Measurements from ENCODE around the gene DNAJB11. TPM values are rescaled to one million over a fixed set of nuclear protein-coding genes. Genes with fewer than 3 reads are reported as not detected.

DNAJB11 gene
- total and polyA plus RNA-seq, 3 experiments from 2014 or later = 48.9 to 65.6 (median 62.7) TPM

GRCh38 chr3:186540221-186540834, 30.2 kb upstream of the DNAJB11 start:
- Mint-ChIP-seq H3K36me3 (peaks cover 0 to 18% (median 2%) of the 10 kb centered on the region in 3 donors), H3K9me3 (no peaks in the 10 kb centered on the region), H3K27ac (peak overlapping the region in 4 of 8 donors; percentile 0 to 78 (median 42))

GRCh38 chr3:186540835-186541226, 29.7 kb upstream of the DNAJB11 start:
- Mint-ChIP-seq H3K36me3 (peaks cover 0 to 20% (median 2%) of the 10 kb centered on the region in 3 donors), H3K27me3 (no peaks in the 10 kb centered on the region), H3K4me1 (peaks cover 8 to 19% (median 8%) of the 10 kb centered on the region in 3 donors), H3K4me3 (no peak overlapping the region), H3K9me3 (no peaks in the 10 kb centered on the region), H3K27ac (peak overlapping the region in 5 of 8 donors; percentile 7 to 78 (median 27))
- CTCF ChIA-PET = interaction anchor here (0.7 to 6.4 kb wide), 26 partner anchors 9 to 597 kb away, joined by 3 to 82 read pairs (median 6); partner anchors contain the start of gene DNAJB11
- H3K36me3 ChIP-seq (ENCODE audit: insufficient read depth, low read length) = no peaks in the 10 kb centered on the region
- H3K4me3 ChIP-seq (ENCODE audit: low read length) = no peak overlapping the region
- no peak overlapping the region for H3K27ac ChIP-seq (ENCODE audit: low read depth, low read length)
- H3K4me1 ChIP-seq (ENCODE audit: insufficient read depth, low read length) = no peaks in the 10 kb centered on the region
- no peak for DNase-seq
- no peaks in the 10 kb centered on the region for H3K9me3 ChIP-seq (ENCODE audit: low read length)
- H3K27me3 ChIP-seq (ENCODE audit: insufficient read depth, low read length, poor library complexity, severe bottlenecking) = no peaks in the 10 kb centered on the region
- POLR2A ChIA-PET = no interaction called here

More at GRCh38 chr3:186540221-186540834, 30.2 kb upstream of the DNAJB11 start:
- Mint-ChIP-seq H3K4me1 (peaks cover 8 to 19% (median 8%) of the 10 kb centered on the region in 3 donors), H3K27me3 (no peaks in the 10 kb centered on the region), H3K4me3 (peak overlapping the region in 1 of 7 donors; percentile 5)
- H3K4me3 ChIP-seq (ENCODE audit: low read length) = no peak overlapping the region
- no peak overlapping the region for H3K27ac ChIP-seq (ENCODE audit: low read depth, low read length)
- ChIA-PET POLR2A (interaction anchor here (0.5 kb wide), 1 partner anchor 564 kb away, joined by 4 read pairs; no protein-coding TSS in a partner anchor), CTCF (interaction anchor here (0.7 to 6.4 kb wide), 28 partner anchors 9 to 597 kb away, joined by 3 to 82 read pairs (median 6); partner anchors contain the start of gene DNAJB11)
- no peaks in the 10 kb centered on the region for H3K36me3 ChIP-seq (ENCODE audit: insufficient read depth, low read length)
- DNase-seq = peak; percentile 64 to 82 (median 74)
- no peaks in the 10 kb centered on the region for H3K9me3 ChIP-seq (ENCODE audit: low read length)
- no peaks in the 10 kb centered on the region for H3K4me1 ChIP-seq (ENCODE audit: insufficient read depth, low read length)
- H3K27me3 ChIP-seq (ENCODE audit: insufficient read depth, low read length, poor library complexity, severe bottlenecking) = no peaks in the 10 kb centered on the region

- POLR2A ChIA-PET = no interaction called here
- H3K36me3 ChIP-seq (ENCODE audit: insufficient read depth, low read length) = no peaks in the 10 kb centered on the region
- CTCF ChIA-PET = interaction anchor here (0.7 to 6.4 kb wide), 4 partner anchors 73 to 566 kb away, joined by 3 to 82 read pairs (median 6); no protein-coding TSS in a partner anchor
- no peaks in the 10 kb centered on the region for H3K27me3 ChIP-seq (ENCODE audit: insufficient read depth, low read length, poor library complexity, severe bottlenecking)
- Mint-ChIP-seq H3K27ac (peak within 1 kb of the TSS in 1 of 8 donors; percentile 23), H3K9me3 (no peaks in the 10 kb centered on the region), H3K4me1 (peaks cover 8 to 9% (median 8%) of the 10 kb centered on the region in 3 donors), H3K36me3 (peaks cover 0 to 33% (median 9%) of the 10 kb centered on the region in 3 donors), H3K27me3 (no peaks in the 10 kb centered on the region), H3K4me3 (no peak within 1 kb of the TSS)
- H3K27ac ChIP-seq (ENCODE audit: low read depth, low read length) = no peak within 1 kb of the TSS
- no peaks in the 10 kb centered on the region for H3K4me1 ChIP-seq (ENCODE audit: insufficient read depth, low read length)
- DNase-seq = no peak
- no peaks in the 10 kb centered on the region for H3K9me3 ChIP-seq (ENCODE audit: low read length)
- no peak within 1 kb of the TSS for H3K4me3 ChIP-seq (ENCODE audit: low read length)
Measured at GRCh38 chr3:186544281-186544680, 26.2 kb upstream of the DNAJB11 start, which contains the start of gene CRYGS. Gene CRYGS, minus strand, starts transcription at chr3:186544380. Its CDS starts 54 bp downstream, at chr3:186544326.

- no peaks in the 10 kb centered on the region for H3K9me3 Mint-ChIP-seq
- POLR2A ChIA-PET = no interaction called here
- H3K27me3 ChIP-seq (ENCODE audit: insufficient read depth, low read length, poor library complexity, severe bottlenecking) = no peaks in the 10 kb centered on the region
- peaks cover 6% of the 10 kb centered on the region for H3K36me3 ChIP-seq (ENCODE audit: insufficient read depth, low read length)
- H3K27me3 Mint-ChIP-seq = no peaks in the 10 kb centered on the region
- no peak overlapping the region for H3K27ac Mint-ChIP-seq
- H3K36me3 Mint-ChIP-seq = peaks cover 4 to 62% (median 14%) of the 10 kb centered on the region in 3 donors
- DNase-seq = no peak
- H3K4me3 ChIP-seq (ENCODE audit: low read length) = no peak overlapping the region
- H3K4me3 Mint-ChIP-seq = no peak overlapping the region
- CTCF ChIA-PET = interaction anchor here (2.6 kb wide), 1 partner anchor 10 kb away, joined by 11 read pairs; no protein-coding TSS in a partner anchor
- no peaks in the 10 kb centered on the region for H3K4me1 ChIP-seq (ENCODE audit: insufficient read depth, low read length)
- H3K4me1 Mint-ChIP-seq = no peaks in the 10 kb centered on the region
- no peak overlapping the region for H3K27ac ChIP-seq (ENCODE audit: low read depth, low read length)
- no peaks in the 10 kb centered on the region for H3K9me3 ChIP-seq (ENCODE audit: low read length)
Measured at GRCh38 chr3:186549497-186549896, 21.0 kb upstream of the DNAJB11 start.

GRCh38 chr3:186551387-186551786, 19.1 kb upstream of the DNAJB11 start:
- Mint-ChIP-seq H3K9me3 (no peaks in the 10 kb centered on the region), H3K4me1 (no peaks in the 10 kb centered on the region), H3K4me3 (no peak overlapping the region), H3K36me3 (peaks cover 5 to 66% (median 17%) of the 10 kb centered on the region in 3 donors), H3K27me3 (no peaks in the 10 kb centered on the region), H3K27ac (no peak overlapping the region)
- POLR2A ChIA-PET = no interaction called here
- Histone ChIP-seq H3K4me3 (ENCODE audit: low read length) (no peak overlapping the region), H3K36me3 (ENCODE audit: insufficient read depth, low read length) (peaks cover 20% of the 10 kb centered on the region), H3K27me3 (ENCODE audit: insufficient read depth, low read length, poor library complexity, severe bottlenecking) (no peaks in the 10 kb centered on the region), H3K27ac (ENCODE audit: low read depth, low read length) (no peak overlapping the region), H3K4me1 (ENCODE audit: insufficient read depth, low read length) (no peaks in the 10 kb centered on the region), H3K9me3 (ENCODE audit: low read length) (no peaks in the 10 kb centered on the region)
- DNase-seq = no peak
- CTCF ChIA-PET = interaction anchor here (1.6 kb wide), 1 partner anchor 11 kb away, joined by 6 read pairs; no protein-coding TSS in a partner anchor

GRCh38 chr3:186552408-186553031, 18.0 kb upstream of the DNAJB11 start:
- H3K9me3 Mint-ChIP-seq = no peaks in the 10 kb centered on the region
- peaks cover 22% of the 10 kb centered on the region for H3K36me3 ChIP-seq (ENCODE audit: insufficient read depth, low read length)
- POLR2A ChIA-PET = no interaction called here

GRCh38 chr3:186564586-186564985, 5.9 kb upstream of the DNAJB11 start:
- Mint-ChIP-seq H3K27ac (peak overlapping the region in 3 of 8 donors; percentile 38 to 58 (median 41)), H3K4me1 (peaks cover 68 to 83% (median 80%) of the 10 kb centered on the region in 3 donors), H3K9me3 (no peaks in the 10 kb centered on the region), H3K36me3 (peaks cover 0 to 45% (median 7%) of the 10 kb centered on the region in 3 donors), H3K27me3 (no peaks in the 10 kb centered on the region), H3K4me3 (peak overlapping the region in 4 of 7 donors; percentile 0 to 78 (median 27))
- ChIA-PET POLR2A (no interaction called here), CTCF (interaction anchor here (0.6 kb wide), 1 partner anchor 193 kb away, joined by 3 read pairs; no protein-coding TSS in a partner anchor)
- Histone ChIP-seq H3K9me3 (ENCODE audit: low read length) (no peaks in the 10 kb centered on the region), H3K4me1 (ENCODE audit: insufficient read depth, low read length) (peaks cover 38% of the 10 kb centered on the region), H3K36me3 (ENCODE audit: insufficient read depth, low read length) (peaks cover 8% of the 10 kb centered on the region), H3K27ac (ENCODE audit: low read depth, low read length) (no peak overlapping the region), H3K4me3 (ENCODE audit: low read length) (no peak overlapping the region), H3K27me3 (ENCODE audit: insufficient read depth, low read length, poor library complexity, severe bottlenecking) (no peaks in the 10 kb centered on the region)
- DNase-seq = no peak

More at GRCh38 chr3:186552408-186553031, 18.0 kb upstream of the DNAJB11 start:
- Histone ChIP-seq H3K9me3 (ENCODE audit: low read length) (no peaks in the 10 kb centered on the region), H3K4me1 (ENCODE audit: insufficient read depth, low read length) (no peaks in the 10 kb centered on the region), H3K27me3 (ENCODE audit: insufficient read depth, low read length, poor library complexity, severe bottlenecking) (no peaks in the 10 kb centered on the region), H3K4me3 (ENCODE audit: low read length) (no peak overlapping the region), H3K27ac (ENCODE audit: low read depth, low read length) (no peak overlapping the region)
- no peaks in the 10 kb centered on the region for H3K27me3 Mint-ChIP-seq
- H3K36me3 Mint-ChIP-seq = peaks cover 5 to 72% (median 24%) of the 10 kb centered on the region in 3 donors
- H3K27ac Mint-ChIP-seq = no peak overlapping the region
- H3K4me1 Mint-ChIP-seq = no peaks in the 10 kb centered on the region
- no peak for DNase-seq
- H3K4me3 Mint-ChIP-seq = no peak overlapping the region
- CTCF ChIA-PET = interaction anchor here (0.7 to 1.6 kb wide), 2 partner anchors 12 to 62 kb away, joined by 3 to 6 read pairs; no protein-coding TSS in a partner anchor
